COR-L47 (cell line): Measurements from ENCODE around the gene HSFX1.
"Not testable (repeated sequence)": the region's sequence is repeated elsewhere in the genome, so short reads cannot be mapped to it uniquely, and the experiment has no call there.

Experiments
- DNase-seq: peaks from one replicate; lab custom pipeline; 2025; lab: John Stamatoyannopoulos, UW

HSFX1 gene, protein sequence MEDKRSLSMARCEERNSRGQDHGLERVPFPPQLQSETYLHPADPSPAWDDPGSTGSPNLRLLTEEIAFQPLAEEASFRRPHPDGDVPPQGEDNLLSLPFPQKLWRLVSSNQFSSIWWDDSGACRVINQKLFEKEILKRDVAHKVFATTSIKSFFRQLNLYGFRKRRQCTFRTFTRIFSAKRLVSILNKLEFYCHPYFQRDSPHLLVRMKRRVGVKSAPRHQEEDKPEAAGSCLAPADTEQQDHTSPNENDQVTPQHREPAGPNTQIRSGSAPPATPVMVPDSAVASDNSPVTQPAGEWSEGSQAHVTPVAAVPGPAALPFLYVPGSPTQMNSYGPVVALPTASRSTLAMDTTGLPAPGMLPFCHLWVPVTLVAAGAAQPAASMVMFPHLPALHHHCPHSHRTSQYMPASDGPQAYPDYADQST

GRCh38 chrX:149773768-149774167 lies at the start of gene HSFX1:
HSFX1 (plus strand) TSS chrX:149774068; CDS start chrX:149774682, 614 bp downstream.
- not testable (repeated sequence) for DNase-seq

DNA sequence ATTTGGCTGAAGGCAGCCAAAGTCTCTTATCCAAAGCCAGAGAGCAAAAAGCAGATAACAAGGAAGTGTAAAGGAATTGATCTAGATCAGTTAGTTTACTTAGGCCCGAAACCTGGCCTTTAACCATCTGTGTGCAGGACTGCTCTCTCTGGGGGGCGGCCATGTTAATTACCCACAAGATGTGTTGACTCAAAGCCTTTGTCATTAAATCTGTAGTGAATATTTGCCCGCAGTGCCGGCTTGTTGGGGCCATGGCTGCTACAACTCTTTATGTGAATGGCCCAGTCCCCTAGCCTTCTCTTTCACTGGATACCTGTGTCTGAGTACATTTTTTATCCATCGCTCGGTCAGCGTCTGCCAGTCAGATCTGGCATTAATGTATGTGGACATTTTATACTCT lies 46.6 kb upstream of the HSFX1 start:
- DNase-seq: not testable (repeated sequence)

GRCh38 chrX:149742269-149742668 lies 31.6 kb upstream of the HSFX1 start:
- not testable (repeated sequence) for DNase-seq

- not testable (repeated sequence) for DNase-seq
These were observed 27.4 kb upstream of the HSFX1 start for GRCh38 chrX:149746390-149747007.

DNA sequence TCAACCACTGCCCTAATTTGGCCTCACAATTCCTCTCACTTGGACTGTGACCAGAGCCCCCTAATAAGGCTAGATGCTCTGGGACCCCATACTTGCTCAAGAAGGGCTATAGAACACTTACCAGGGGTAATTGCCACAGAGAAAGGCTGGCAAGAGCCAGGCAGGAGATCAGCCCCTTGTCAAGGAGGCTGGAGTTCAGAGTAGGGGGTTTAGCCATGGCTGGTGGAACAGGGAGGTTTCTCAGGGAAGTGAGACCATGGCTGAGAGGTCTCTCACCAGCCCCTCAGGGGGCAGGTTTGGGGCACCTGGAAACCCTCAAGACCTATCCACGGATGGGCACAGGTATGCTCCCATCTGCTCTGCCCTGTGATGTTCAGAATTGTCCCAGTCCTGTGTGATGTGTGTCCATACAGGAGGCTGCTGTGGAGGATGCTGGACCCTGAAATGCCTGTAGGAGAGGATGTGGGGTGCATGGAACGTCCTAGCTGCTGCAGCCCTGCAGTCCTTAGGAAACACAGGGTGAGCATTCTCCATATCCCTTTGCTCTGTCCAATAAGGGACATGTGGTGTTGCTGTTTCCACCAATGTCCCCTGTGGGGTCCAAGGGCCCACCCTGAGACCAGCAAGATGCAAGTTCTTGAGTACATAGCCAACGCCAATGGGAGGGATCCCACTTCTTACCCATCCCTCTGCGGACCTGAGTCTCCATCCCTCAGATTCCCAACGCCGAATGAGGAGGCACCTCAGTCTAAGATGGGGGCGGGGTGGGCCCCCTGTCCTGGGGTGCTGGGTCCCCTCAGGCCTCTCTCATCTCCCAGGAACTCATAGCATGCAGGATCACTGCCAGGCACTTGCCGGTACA lies 16.4 kb upstream of the HSFX1 start:
- DNase-seq: no peak

DNA sequence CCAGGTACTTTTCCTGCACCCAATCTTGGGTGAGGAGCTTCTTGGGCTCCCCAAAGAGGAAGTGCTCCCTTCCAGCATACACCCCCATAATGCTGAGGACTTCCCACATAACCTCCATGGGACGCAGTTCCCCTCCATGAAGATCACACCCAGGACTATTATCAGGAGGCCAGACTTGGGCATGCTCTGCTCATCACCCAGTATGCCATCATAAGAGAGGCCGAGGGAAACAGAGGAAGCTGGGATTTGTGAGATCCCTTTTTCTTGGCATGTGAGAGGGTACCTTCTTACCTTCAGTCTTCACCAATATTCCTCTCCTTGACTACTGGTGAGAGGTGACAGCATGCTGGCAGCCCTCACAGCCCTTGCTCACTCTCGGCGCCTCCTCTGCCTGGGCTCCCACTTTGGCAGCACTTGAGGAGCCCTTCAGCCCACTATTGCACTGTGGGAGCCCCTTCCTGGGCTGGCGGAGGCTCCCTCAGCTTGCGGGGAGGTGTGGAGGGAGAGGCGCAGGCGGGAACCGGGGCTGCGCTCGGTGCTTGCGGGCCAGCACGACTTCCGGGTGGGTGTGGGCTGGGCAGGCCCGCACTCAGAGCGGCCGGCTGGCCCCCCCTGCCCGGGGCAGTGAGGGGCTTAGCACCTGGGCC lies 15.7 kb upstream of the HSFX1 start:
- DNase-seq: no peak

GRCh38 chrX:149758715-149759078 lies 15.2 kb upstream of the HSFX1 start:
- DNase-seq: not testable (repeated sequence)

DNA sequence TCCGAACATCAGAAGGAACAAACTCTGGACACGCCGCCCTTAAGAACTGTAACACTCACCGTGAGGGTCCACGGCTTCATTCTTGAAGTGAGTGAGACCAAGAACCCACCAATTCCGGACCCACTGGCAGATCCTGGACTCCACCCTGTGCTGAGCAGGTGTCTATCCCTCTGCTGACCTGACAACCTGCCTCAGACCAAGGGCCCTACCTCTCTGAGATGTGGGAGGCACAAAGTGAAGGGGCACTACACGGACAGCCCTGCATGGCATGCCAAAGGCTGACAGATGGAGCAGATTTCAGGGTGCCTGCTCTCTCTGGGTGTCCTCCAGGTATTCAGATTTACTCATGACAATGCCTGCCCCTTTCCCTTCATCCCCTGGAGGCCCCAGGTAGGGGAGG lies 14.0 kb upstream of the HSFX1 start:
- no peak for DNase-seq

GRCh38 chrX:149760965-149761364 lies 12.9 kb upstream of the HSFX1 start:
- DNase-seq: no peak

- not testable (repeated sequence) for DNase-seq
These were observed 11.8 kb upstream of the HSFX1 start for GRCh38 chrX:149761858-149762674.

- no peak for DNase-seq
These were observed 10.9 kb upstream of the HSFX1 start for GRCh38 chrX:149762696-149763614.

DNA sequence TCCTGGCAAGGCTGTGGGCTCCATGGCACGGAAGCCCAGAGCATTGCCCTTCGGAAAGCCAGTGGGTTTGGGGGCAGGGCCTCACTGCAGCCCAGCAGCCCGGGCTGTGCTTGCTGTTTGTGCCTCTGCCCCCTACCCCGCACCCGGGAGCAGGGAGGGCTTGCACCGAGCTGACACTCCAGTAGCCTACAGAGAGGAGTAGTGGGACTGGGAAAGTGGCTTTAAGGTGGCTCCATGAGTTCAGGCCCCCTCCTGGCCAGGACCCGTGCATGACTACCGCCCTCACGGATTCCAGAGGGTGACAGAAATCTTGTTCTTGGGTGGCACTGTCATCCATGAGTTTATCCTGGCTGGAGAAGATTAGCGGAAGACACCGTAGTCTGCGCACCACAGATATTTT lies 3.5 kb upstream of the HSFX1 start:
- DNase-seq: not testable (repeated sequence)

GRCh38 chrX:149773026-149773425 lies 842 bp upstream of the HSFX1 start:
- DNase-seq: not testable (repeated sequence)

- not testable (repeated sequence) for DNase-seq
These were observed 4.1 kb downstream of the HSFX1 start for GRCh38 chrX:149777999-149778398.

- not testable (repeated sequence) for DNase-seq
These were observed 7.9 kb downstream of the HSFX1 start, which contains the start of gene MAGEA9 for GRCh38 chrX:149781727-149782126. MAGEA9 (plus strand) TSS chrX:149781930; CDS start chrX:149786211, 4,281 bp downstream.

DNA sequence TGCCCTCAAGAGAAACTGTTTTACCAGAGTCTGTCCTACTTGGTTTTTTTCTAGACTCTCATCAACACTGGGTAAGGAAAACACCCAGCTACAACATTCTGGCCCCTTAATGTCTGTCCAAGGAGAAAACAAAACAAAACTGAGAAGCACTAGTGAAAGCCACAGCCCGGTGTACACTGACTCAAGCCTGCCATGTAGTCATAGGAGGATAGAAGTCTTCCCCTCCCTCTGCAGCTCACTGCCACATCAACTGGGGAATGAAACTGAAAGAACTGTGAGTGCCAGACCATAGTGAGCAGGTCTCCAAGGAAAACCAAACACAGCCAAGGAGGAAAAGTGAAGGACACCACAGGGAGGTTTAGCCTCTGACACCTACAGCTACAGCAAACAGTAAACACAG lies 21.7 kb downstream of the HSFX1 start:
- not testable (repeated sequence) for DNase-seq

DNA sequence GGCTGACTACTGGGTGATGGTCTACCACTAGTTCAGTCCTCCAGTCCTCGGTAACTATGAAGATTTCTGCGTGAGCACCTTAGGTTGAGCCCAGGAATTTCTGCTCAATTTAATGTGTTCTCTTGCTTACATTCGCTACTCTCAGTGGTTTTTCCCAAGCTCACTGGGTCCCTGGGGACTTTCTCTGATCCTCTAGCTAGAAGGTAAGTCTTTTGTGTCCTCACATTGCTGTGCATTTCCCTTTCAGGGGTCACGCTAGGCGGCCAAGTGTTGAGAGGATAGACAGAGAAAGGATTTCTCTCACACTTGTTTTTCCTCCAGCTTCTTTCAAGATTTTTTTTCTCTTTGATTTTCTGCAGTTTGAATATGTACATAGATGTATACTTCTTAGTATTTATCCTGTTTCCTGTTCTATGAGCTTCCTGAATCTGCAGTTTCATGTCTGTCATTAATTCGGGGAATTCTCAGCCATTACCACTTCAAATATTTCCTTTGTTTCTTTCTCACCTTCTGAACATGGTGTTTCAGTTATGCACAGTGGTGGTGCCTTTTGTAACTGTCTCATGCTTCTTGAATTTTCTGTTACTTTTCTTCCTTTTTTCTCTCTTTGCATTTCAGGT lies 25.3 kb downstream of the HSFX1 start:
- DNase-seq: no peak

- DNase-seq: no peak
These were observed 26.1 kb downstream of the HSFX1 start for GRCh38 chrX:149799938-149800337.

GRCh38 chrX:149803458-149804062 lies 29.7 kb downstream of the HSFX1 start:
- DNase-seq: no peak
